Measurements from ENCODE around the gene RHOT1. TPM values are rescaled to one million over a fixed set of nuclear protein-coding genes. Genes with fewer than 3 reads are reported as not detected.

Gene RHOT1
- total RNA-seq, 1 donor from 2014 or later: 40.3 TPM

GRCh38 chr17:32155896-32156295 lies 13.6 kb downstream of the RHOT1 start:
- Histone ChIP-seq H3K27me3 (ENCODE audit: control insufficient read depth, insufficient read depth, low read length) (no peaks in the 10 kb centered on the region), H3K4me3 (ENCODE audit: low read depth, low read length) (no peak overlapping the region), H3K36me3 (ENCODE audit: control insufficient read depth, insufficient read depth, low read length) (peaks cover 6% of the 10 kb centered on the region)
- FAIRE-seq: no peak
- TF ChIP-seq CTCF (IDR thresholded peaks at IDR 0.05; ENCODE audit: insufficient read depth, low read length, severe bottlenecking): no peak
- no peak for DNase-seq (ENCODE audit: low read depth)

DNA sequence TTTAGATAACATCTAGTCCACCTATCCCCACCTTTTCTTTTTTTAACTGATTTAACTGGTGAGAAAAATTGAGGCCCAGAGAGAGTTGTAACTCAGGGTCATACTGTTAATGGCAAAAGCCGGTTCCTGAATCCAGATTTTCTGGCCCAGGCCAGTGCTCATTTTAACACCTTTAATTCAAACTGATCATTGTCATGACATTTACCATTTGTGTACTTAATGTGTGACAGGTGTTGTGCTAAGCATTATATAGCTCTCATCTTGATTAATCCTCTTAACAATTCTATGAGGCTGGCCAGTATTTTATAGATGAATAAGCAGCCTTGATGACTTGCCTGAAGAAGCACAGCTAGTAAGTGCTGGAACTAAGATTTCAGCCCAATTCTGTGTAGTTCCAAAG lies 14.4 kb downstream of the RHOT1 start:
- DNase-seq (ENCODE audit: low read depth): no peak
- H3K36me3 ChIP-seq (ENCODE audit: control insufficient read depth, insufficient read depth, low read length): peaks cover 6% of the 10 kb centered on the region
- no peak for FAIRE-seq

GRCh38 chr17:32157225-32157624 lies 14.9 kb downstream of the RHOT1 start:
- H3K27me3 ChIP-seq (ENCODE audit: control insufficient read depth, insufficient read depth, low read length): no peaks in the 10 kb centered on the region
- no peak for TF ChIP-seq CTCF (IDR thresholded peaks at IDR 0.05; ENCODE audit: insufficient read depth, low read length, severe bottlenecking)
- H3K36me3 ChIP-seq (ENCODE audit: control insufficient read depth, insufficient read depth, low read length): peaks cover 6% of the 10 kb centered on the region
- DNase-seq (ENCODE audit: low read depth): no peak
- no peak for FAIRE-seq
- no peak overlapping the region for H3K4me3 ChIP-seq (ENCODE audit: low read depth, low read length)

More for the DNA sequence above, 14.4 kb downstream of the RHOT1 start:
- Histone ChIP-seq H3K4me3 (ENCODE audit: low read depth, low read length) (no peak overlapping the region), H3K27me3 (ENCODE audit: control insufficient read depth, insufficient read depth, low read length) (no peaks in the 10 kb centered on the region)
- no peak for TF ChIP-seq CTCF (IDR thresholded peaks at IDR 0.05; ENCODE audit: insufficient read depth, low read length, severe bottlenecking)

GRCh38 chr17:32158870-32159585 lies 16.7 kb downstream of the RHOT1 start:
- TF ChIP-seq CTCF (IDR thresholded peaks at IDR 0.05; ENCODE audit: insufficient read depth, low read length, severe bottlenecking): no peak
- FAIRE-seq (no peak), DNase-seq (ENCODE audit: low read depth) (no peak)
- H3K27me3 ChIP-seq (ENCODE audit: control insufficient read depth, insufficient read depth, low read length): no peaks in the 10 kb centered on the region
- no peak overlapping the region for H3K4me3 ChIP-seq (ENCODE audit: low read depth, low read length)
- peaks cover 6% of the 10 kb centered on the region for H3K36me3 ChIP-seq (ENCODE audit: control insufficient read depth, insufficient read depth, low read length)

GRCh38 chr17:32159586-32160438 lies 17.5 kb downstream of the RHOT1 start:
- TF ChIP-seq CTCF (IDR thresholded peaks at IDR 0.05; ENCODE audit: insufficient read depth, low read length, severe bottlenecking): no peak
- no peak for FAIRE-seq
- H3K4me3 ChIP-seq (ENCODE audit: low read depth, low read length): no peak overlapping the region
- H3K36me3 ChIP-seq (ENCODE audit: control insufficient read depth, insufficient read depth, low read length): peaks cover 6% of the 10 kb centered on the region
- H3K27me3 ChIP-seq (ENCODE audit: control insufficient read depth, insufficient read depth, low read length): no peaks in the 10 kb centered on the region
- no peak for DNase-seq (ENCODE audit: low read depth)

Data from bronchial epithelial cell (primary cell).